Gastrocnemius medialis (tissue), 4 donors: ENCODE results near the gene SLC1A2. TPM values are rescaled to one million over a fixed set of nuclear protein-coding genes. Genes with fewer than 3 reads are reported as not detected.

ENCODE experiments used
- ATAC-seq, 2 donors: fragments of 150-250 bp; one replicate each; pipeline ENCODE4 v1.9.1; 2016
- DNase-seq, 2 donors: peaks; one replicate each; pipeline ENCODE4 v3.0.0-alpha.2; 2019
- H3K27ac ChIP-seq, 4 donors: fragments of 200-600 bp; sonication (generic); 1 replicate in 1 of 4; 2 replicates in 3 of 4; pipeline ENCODE4 v1.5.1; 2016 to 2018; ENCODE audit warnings: mild to moderate bottlenecking in 2 of 4, moderate library complexity in 1 of 4
- H3K27me3 ChIP-seq, 3 donors: fragments of 200-600 bp; sonication (generic) in 2 of 3; 1 replicate in 1 of 3; 2 replicates in 2 of 3; pipeline versions ENCODE4 v1.5.1 to v1.6.0; 2016 to 2019; ENCODE audit warnings: mild to moderate bottlenecking in 1 of 3, moderate library complexity in 1 of 3
- H3K36me3 ChIP-seq, 2 donors: fragments of 200-600 bp; sonication (generic) in 1 of 2; one replicate each; pipeline ENCODE4 v1.5.1; 2017 to 2018
- H3K4me1 ChIP-seq, 2 donors: fragments of 200-600 bp; sonication (generic) in 1 of 2; one replicate each; pipeline ENCODE4 v1.5.1; 2016 to 2017; ENCODE audit warnings: mild to moderate bottlenecking in 2 of 2
- H3K4me3 ChIP-seq, 4 donors: fragments of 200-600 bp; sonication (generic) in 3 of 4; 1 replicate in 1 of 4; 2 replicates in 3 of 4; pipeline ENCODE4 v1.5.1; 2016 to 2019; ENCODE audit warnings: mild to moderate bottlenecking in 2 of 4
- H3K9me3 ChIP-seq, 3 donors: fragments of 200-600 bp; sonication (generic) in 2 of 3; 1 replicate in 1 of 3; 2 replicates in 2 of 3; pipeline ENCODE4 v1.5.1; 2016 to 2019
- POLR2A ChIP-seq, 2 donors: fragments of 450-650 bp; IDR thresholded peaks; one replicate each; pipeline ENCODE4 v1.6.1; 2017; ENCODE audit warnings: antibody characterized with exemption in 2 of 2, mild to moderate bottlenecking in 2 of 2, moderate library complexity in 2 of 2
- in situ Hi-C, 4 donors: fragments of 200-750 bp; cut with MboI; loops; one replicate each; pipeline versions ENCODE4 v1.15.0 to v1.8.0; 2017; ENCODE audit warnings: low sequenced_read_pairs in 4 of 4
- intact Hi-C: fragments of 100-400 bp; cut with DNase I; formaldehyde crosslinking; loops from one replicate; pipeline ENCODE4 v1.15.1; 2023; ENCODE audit warnings: low total_unique reads
- total RNA-seq, 4 donors: library from RNA; depleted of rRNA; stranded (reverse); fragments of >200 nt; gene quantifications; one replicate each; pipeline versions ENCODE4 v1.1.0 to v1.2.3, GENCODE V29; 2016
- TF ChIP-seq, protein P1 (sequence below), 5 experiments: fragments of 450-650 bp in 3 of 5; fragments of 200-600 bp in 2 of 5; sonication (generic) in 2 of 5; IDR thresholded peaks in 4 of 5; conservative IDR thresholded peaks in 1 of 5; 1 replicate in 4 of 5; 2 replicates in 1 of 5; pipeline ENCODE4 v1.5.1; 2016 to 2019; ENCODE audit warnings: antibody characterized with exemption in 5 of 5, mild to moderate bottlenecking in 3 of 5, moderate library complexity in 3 of 5

The SLC1A2 gene
- total RNA-seq, 4 donors from 2014 or later = 0.15 to 1.1 (median 0.52) TPM

- Histone ChIP-seq H3K4me3 (no peak overlapping the region), H3K27me3 (no peaks in the 10 kb centered on the region), H3K36me3 (no peaks in the 10 kb centered on the region), H3K4me1 (no peaks in the 10 kb centered on the region), H3K9me3 (no peaks in the 10 kb centered on the region), H3K27ac (no peak overlapping the region)
- in situ Hi-C loops (no loop called here), intact Hi-C loops (no loop called here)
- DNase-seq = no peak
- ATAC-seq = no peak
- no peak for TF ChIP-seq POLR2A (IDR thresholded peaks at IDR 0.05)
- TF ChIP-seq, protein P1, sequence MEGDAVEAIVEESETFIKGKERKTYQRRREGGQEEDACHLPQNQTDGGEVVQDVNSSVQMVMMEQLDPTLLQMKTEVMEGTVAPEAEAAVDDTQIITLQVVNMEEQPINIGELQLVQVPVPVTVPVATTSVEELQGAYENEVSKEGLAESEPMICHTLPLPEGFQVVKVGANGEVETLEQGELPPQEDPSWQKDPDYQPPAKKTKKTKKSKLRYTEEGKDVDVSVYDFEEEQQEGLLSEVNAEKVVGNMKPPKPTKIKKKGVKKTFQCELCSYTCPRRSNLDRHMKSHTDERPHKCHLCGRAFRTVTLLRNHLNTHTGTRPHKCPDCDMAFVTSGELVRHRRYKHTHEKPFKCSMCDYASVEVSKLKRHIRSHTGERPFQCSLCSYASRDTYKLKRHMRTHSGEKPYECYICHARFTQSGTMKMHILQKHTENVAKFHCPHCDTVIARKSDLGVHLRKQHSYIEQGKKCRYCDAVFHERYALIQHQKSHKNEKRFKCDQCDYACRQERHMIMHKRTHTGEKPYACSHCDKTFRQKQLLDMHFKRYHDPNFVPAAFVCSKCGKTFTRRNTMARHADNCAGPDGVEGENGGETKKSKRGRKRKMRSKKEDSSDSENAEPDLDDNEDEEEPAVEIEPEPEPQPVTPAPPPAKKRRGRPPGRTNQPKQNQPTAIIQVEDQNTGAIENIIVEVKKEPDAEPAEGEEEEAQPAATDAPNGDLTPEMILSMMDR (IDR thresholded peaks at IDR 0.05 in 4 of 5, conservative IDR thresholded peaks at IDR 0.05 in 1 of 5) = no peak
Observed at GRCh38 chr11:35256296-35256695, 163.1 kb downstream of the SLC1A2 start.

GRCh38 chr11:35255514-35255913, 163.8 kb downstream of the SLC1A2 start:
- H3K27ac ChIP-seq = no peak overlapping the region
- no peaks in the 10 kb centered on the region for H3K4me1 ChIP-seq
- in situ Hi-C loops = no loop called here

DNA sequence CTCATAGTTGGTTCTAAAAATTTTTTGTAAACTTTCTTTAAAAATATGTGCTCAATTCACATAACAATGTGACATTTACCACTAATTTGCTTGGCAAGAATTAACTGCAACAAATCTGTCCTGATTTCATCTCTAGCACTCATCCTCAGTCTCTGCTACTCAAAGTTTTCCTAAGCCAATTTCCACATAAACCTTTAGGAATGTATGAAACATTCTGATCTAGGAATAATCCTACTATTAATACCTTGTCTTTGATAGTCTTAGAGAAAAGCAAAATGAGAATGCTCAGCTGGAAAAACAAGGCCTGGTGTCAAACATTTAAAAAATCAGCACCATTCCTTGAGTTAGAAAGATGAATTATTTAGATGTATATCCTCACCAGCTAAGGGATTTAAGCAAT, 166.1 kb downstream of the SLC1A2 start:
- in situ Hi-C loops = no loop called here
- TF ChIP-seq, protein P1 (IDR thresholded peaks at IDR 0.05 in 4 of 5, conservative IDR thresholded peaks at IDR 0.05 in 1 of 5) = no peak
- TF ChIP-seq POLR2A (IDR thresholded peaks at IDR 0.05) = no peak
- intact Hi-C loops = no loop called here
- ATAC-seq (no peak), DNase-seq (no peak)
- Histone ChIP-seq H3K4me1 (no peaks in the 10 kb centered on the region), H3K4me3 (no peak overlapping the region), H3K27ac (no peak overlapping the region), H3K27me3 (no peaks in the 10 kb centered on the region), H3K9me3 (no peaks in the 10 kb centered on the region), H3K36me3 (no peaks in the 10 kb centered on the region)

More at GRCh38 chr11:35255514-35255913, 163.8 kb downstream of the SLC1A2 start:
- no peak for DNase-seq
- Histone ChIP-seq H3K36me3 (no peaks in the 10 kb centered on the region), H3K4me3 (no peak overlapping the region), H3K27me3 (no peaks in the 10 kb centered on the region), H3K9me3 (no peaks in the 10 kb centered on the region)
- intact Hi-C loops = no loop called here
- no peak for TF ChIP-seq POLR2A (IDR thresholded peaks at IDR 0.05)
- TF ChIP-seq, protein P1 (IDR thresholded peaks at IDR 0.05 in 4 of 5, conservative IDR thresholded peaks at IDR 0.05 in 1 of 5) = no peak
- no peak for ATAC-seq

- peak in 1 of 2 donors; percentile 14 for DNase-seq
- H3K36me3 ChIP-seq = no peaks in the 10 kb centered on the region
- no peak for ATAC-seq
- intact Hi-C loops = no loop called here
- no peak overlapping the region for H3K27ac ChIP-seq
- H3K27me3 ChIP-seq = no peaks in the 10 kb centered on the region
- TF ChIP-seq, protein P1 (IDR thresholded peaks at IDR 0.05 in 4 of 5, conservative IDR thresholded peaks at IDR 0.05 in 1 of 5) = no peak
- TF ChIP-seq POLR2A (IDR thresholded peaks at IDR 0.05) = no peak
- in situ Hi-C loops = no loop called here
- peaks cover 4 to 9% of the 10 kb centered on the region in 2 donors for H3K4me1 ChIP-seq
- no peaks in the 10 kb centered on the region for H3K9me3 ChIP-seq
- H3K4me3 ChIP-seq = no peak overlapping the region
Observed at GRCh38 chr11:35250621-35251020, 168.7 kb downstream of the SLC1A2 start.

GRCh38 chr11:35250192-35250591, 169.2 kb downstream of the SLC1A2 start:
- no peak for ATAC-seq
- Histone ChIP-seq H3K4me3 (no peak overlapping the region), H3K36me3 (no peaks in the 10 kb centered on the region), H3K27me3 (no peaks in the 10 kb centered on the region), H3K27ac (no peak overlapping the region), H3K4me1 (peaks cover 4 to 9% of the 10 kb centered on the region in 2 donors), H3K9me3 (no peaks in the 10 kb centered on the region)
- intact Hi-C loops = no loop called here
- in situ Hi-C loops = no loop called here
- no peak for DNase-seq
- TF ChIP-seq POLR2A (IDR thresholded peaks at IDR 0.05) = no peak
- TF ChIP-seq, protein P1 (IDR thresholded peaks at IDR 0.05 in 4 of 5, conservative IDR thresholded peaks at IDR 0.05 in 1 of 5) = no peak
